GM12874 (cell line): ENCODE data around the gene SPATA6L.

Source experiments
- CTCF ChIP-seq: IDR thresholded peaks from 2 replicates; pipeline ENCODE4 v1.5.1; 2011; ENCODE audit warnings: low read depth, mild to moderate bottlenecking, control low read depth, low read length, moderate library complexity; ENCODE audit not compliant: insufficient read depth

The SPATA6L gene

GRCh38 chr9:4662989-4663792 lies 3.1 kb downstream of the SPATA6L start:
- no peak for TF ChIP-seq CTCF

- TF ChIP-seq CTCF: peak; percentile 58
These were observed 3.9 kb downstream of the SPATA6L start, which contains the start of gene PLPP6 for GRCh38 chr9:4662108-4662988. PLPP6 (plus strand) TSS chr9:4662294; CDS start chr9:4662376, 82 bp downstream.

- TF ChIP-seq CTCF: no peak
These were observed 4.7 kb downstream of the SPATA6L start for GRCh38 chr9:4661611-4662010.

GRCh38 chr9:4661165-4661564 lies 5.1 kb downstream of the SPATA6L start:
- TF ChIP-seq CTCF: no peak

GRCh38 chr9:4657426-4658159 lies 8.7 kb downstream of the SPATA6L start:
- TF ChIP-seq CTCF: no peak

- no peak for TF ChIP-seq CTCF
These were observed 9.7 kb downstream of the SPATA6L start for GRCh38 chr9:4656621-4657020.

GRCh38 chr9:4654538-4654937 lies 11.7 kb downstream of the SPATA6L start:
- TF ChIP-seq CTCF: no peak
